ENCODE results near the gene NUMA1. TPM values are rescaled to one million over a fixed set of nuclear protein-coding genes. Genes with fewer than 3 reads are reported as not detected.

Gene NUMA1
- total RNA-seq, 1 donor from 2014 or later = 289 TPM

- Histone ChIP-seq H3K4me3 (peak overlapping the region; percentile 7 to 45), H3K4me1 (peaks cover 8% of the 10 kb centered on the region in 2 donors), H3K27me3 (no peaks in the 10 kb centered on the region), H3K36me3 (peaks cover 40 to 50% of the 10 kb centered on the region in 2 donors), H3K9me3 (no peaks in the 10 kb centered on the region), H3K27ac (peak overlapping the region; percentile 59 to 67)
- intact Hi-C loops (cut with DNase I) = no loop called here
- peak in 1 of 2 donors; percentile 65 for DNase-seq (ENCODE audit: low spot score in 2 of 2)
- TF ChIP-seq, protein P1, sequence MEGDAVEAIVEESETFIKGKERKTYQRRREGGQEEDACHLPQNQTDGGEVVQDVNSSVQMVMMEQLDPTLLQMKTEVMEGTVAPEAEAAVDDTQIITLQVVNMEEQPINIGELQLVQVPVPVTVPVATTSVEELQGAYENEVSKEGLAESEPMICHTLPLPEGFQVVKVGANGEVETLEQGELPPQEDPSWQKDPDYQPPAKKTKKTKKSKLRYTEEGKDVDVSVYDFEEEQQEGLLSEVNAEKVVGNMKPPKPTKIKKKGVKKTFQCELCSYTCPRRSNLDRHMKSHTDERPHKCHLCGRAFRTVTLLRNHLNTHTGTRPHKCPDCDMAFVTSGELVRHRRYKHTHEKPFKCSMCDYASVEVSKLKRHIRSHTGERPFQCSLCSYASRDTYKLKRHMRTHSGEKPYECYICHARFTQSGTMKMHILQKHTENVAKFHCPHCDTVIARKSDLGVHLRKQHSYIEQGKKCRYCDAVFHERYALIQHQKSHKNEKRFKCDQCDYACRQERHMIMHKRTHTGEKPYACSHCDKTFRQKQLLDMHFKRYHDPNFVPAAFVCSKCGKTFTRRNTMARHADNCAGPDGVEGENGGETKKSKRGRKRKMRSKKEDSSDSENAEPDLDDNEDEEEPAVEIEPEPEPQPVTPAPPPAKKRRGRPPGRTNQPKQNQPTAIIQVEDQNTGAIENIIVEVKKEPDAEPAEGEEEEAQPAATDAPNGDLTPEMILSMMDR (IDR thresholded peaks at IDR 0.05) = no peak
Observed at GRCh38 chr11:71999362-71999761, 81.0 kb downstream of the NUMA1 start.

DNA sequence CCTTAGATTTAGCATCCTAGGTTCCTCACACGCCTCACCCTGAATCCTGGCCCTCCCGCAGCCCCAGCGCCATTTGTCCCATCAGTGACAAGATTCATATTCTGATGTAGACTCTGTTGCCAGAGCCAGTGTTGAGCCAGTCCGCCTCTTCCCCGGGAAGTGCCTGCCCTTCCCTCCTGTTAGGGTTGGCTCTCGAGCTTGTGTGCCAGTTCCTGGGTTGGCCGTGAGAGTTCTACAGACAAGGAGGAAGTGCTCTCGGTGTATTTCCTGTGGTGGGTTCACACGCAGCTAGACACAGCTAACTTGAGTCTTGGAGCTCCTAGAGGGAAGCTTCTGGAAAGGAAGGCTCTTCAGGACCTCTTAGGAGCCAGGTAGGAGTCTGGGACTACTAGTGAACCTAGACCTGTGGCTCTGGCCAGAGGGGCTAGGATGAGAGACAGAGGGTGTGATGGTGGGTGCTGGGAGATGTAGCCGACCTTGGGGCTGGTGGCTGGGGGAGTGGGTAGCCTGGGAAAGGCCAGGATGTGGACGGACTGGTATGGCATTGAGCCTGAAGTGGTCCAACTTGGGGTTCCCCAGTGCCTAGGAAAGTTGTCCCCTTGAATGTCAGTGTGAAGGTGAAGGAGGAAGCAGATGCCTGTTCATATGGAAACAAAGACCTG is 81.6 kb downstream of the NUMA1 start, which contains the start of gene IL18BP:
Gene IL18BP, plus strand, starts transcription at position 261 of the 662 bp plus-strand sequence. CDS start 1,076 bp downstream, outside the sequence.
- TF ChIP-seq, protein P1 (IDR thresholded peaks at IDR 0.05) = no peak
- peaks cover 8% of the 10 kb centered on the region in 2 donors for H3K4me1 ChIP-seq
- peaks cover 34 to 48% of the 10 kb centered on the region in 2 donors for H3K36me3 ChIP-seq
- peak within 1 kb of the TSS; percentile 59 to 67 for H3K27ac ChIP-seq
- DNase-seq (ENCODE audit: low spot score in 2 of 2) = peak in 1 of 2 donors; percentile 75
- H3K9me3 ChIP-seq = no peaks in the 10 kb centered on the region
- H3K4me3 ChIP-seq = peak within 1 kb of the TSS; percentile 7 to 45
- intact Hi-C loops (cut with DNase I) = no loop called here
- H3K27me3 ChIP-seq = no peaks in the 10 kb centered on the region

GRCh38 chr11:71998061-71998460 is 82.3 kb downstream of the NUMA1 start:
- no peak for DNase-seq (ENCODE audit: low spot score in 2 of 2)
- H3K4me3 ChIP-seq = no peak overlapping the region
- H3K27me3 ChIP-seq = no peaks in the 10 kb centered on the region
- peaks cover 27 to 42% of the 10 kb centered on the region in 2 donors for H3K36me3 ChIP-seq
- no peaks in the 10 kb centered on the region for H3K9me3 ChIP-seq
- intact Hi-C loops (cut with DNase I) = no loop called here
- H3K27ac ChIP-seq = peak overlapping the region; percentile 59 to 67
- peaks cover 8% of the 10 kb centered on the region in 2 donors for H3K4me1 ChIP-seq
- TF ChIP-seq, protein P1 (IDR thresholded peaks at IDR 0.05) = no peak

GRCh38 chr11:71997594-71997993 is 82.7 kb downstream of the NUMA1 start:
- no peak overlapping the region for H3K4me3 ChIP-seq
- H3K9me3 ChIP-seq = no peaks in the 10 kb centered on the region
- H3K36me3 ChIP-seq = peaks cover 22 to 43% of the 10 kb centered on the region in 2 donors
- H3K4me1 ChIP-seq = peaks cover 8% of the 10 kb centered on the region in 2 donors
- intact Hi-C loops (cut with DNase I) = no loop called here
- H3K27ac ChIP-seq = no peak overlapping the region
- H3K27me3 ChIP-seq = no peaks in the 10 kb centered on the region
- no peak for DNase-seq (ENCODE audit: low spot score in 2 of 2)
- TF ChIP-seq, protein P1 (IDR thresholded peaks at IDR 0.05) = no peak

DNA sequence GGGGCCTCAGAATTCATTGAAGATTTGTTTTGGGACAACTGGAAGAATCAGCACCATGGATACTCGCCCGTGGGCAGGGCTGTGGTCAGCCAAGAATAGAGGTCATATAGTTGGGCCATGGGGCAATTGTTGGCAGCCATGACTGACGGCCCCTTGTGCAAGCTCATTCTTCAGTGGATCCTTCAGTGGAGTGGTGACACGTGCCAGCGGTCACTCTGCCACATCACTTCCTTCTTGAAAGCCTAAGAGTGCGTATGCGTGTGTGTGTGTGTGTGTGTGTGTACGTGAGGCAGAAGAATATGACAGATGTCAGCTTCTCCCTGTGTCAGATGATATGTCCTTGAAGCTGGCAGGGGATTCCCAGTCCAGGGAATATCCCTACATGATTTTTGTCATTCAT is 83.4 kb downstream of the NUMA1 start:
- TF ChIP-seq, protein P1 (IDR thresholded peaks at IDR 0.05) = no peak
- DNase-seq (ENCODE audit: low spot score in 2 of 2) = peak in 1 of 2 donors; percentile 59
- no peaks in the 10 kb centered on the region for H3K9me3 ChIP-seq
- H3K27me3 ChIP-seq = no peaks in the 10 kb centered on the region
- no peak overlapping the region for H3K4me3 ChIP-seq
- peaks cover 16 to 40% of the 10 kb centered on the region in 2 donors for H3K36me3 ChIP-seq
- H3K27ac ChIP-seq = no peak overlapping the region
- H3K4me1 ChIP-seq = peaks cover 8% of the 10 kb centered on the region in 2 donors
- intact Hi-C loops (cut with DNase I) = no loop called here

Data from ascending aorta (tissue), 2 donors.